ENCODE measurements around the gene CDC73.

- no peak for TF ChIP-seq POLR2A (IDR thresholded peaks at IDR 0.05)
- TF ChIP-seq CTCF (IDR thresholded peaks at IDR 0.05 in 8 of 11, conservative IDR thresholded peaks at IDR 0.05 in 3 of 11), result no peak
- no peak for TF ChIP-seq POLR2AphosphoS5 (IDR thresholded peaks at IDR 0.05)
Observed at GRCh38 chr1:193118803-193119730, 2.8 kb upstream of the CDC73 start.

Measured in spleen (tissue), 7 donors.